ENCODE measurements around the gene CA5A.
"Not testable (repeated sequence)": the region's sequence is repeated elsewhere in the genome, so short reads cannot be mapped to it uniquely, and the experiment has no call there.

- not testable (repeated sequence) for TF ChIP-seq SMC3 (IDR thresholded peaks at IDR 0.05; ENCODE audit: low read depth, low read length); CEBPB (IDR thresholded peaks at IDR 0.05; ENCODE audit: low read depth, low read length); USF2 (IDR thresholded peaks at IDR 0.05; ENCODE audit: low read depth, low read length); MAFK (IDR thresholded peaks at IDR 0.05; ENCODE audit: low read depth, low read length); CTCF (conservative IDR thresholded peaks at IDR 0.05; ENCODE audit: low read depth, low read length); POLR2A (IDR thresholded peaks at IDR 0.05; ENCODE audit: low read depth, low read length); RCOR1 (IDR thresholded peaks at IDR 0.05; ENCODE audit: insufficient replicate concordance, low read length); BHLHE40 (IDR thresholded peaks at IDR 0.05; ENCODE audit: low read depth, low read length); RAD21 (IDR thresholded peaks at IDR 0.05; ENCODE audit: low read length); NFE2L2 (IDR thresholded peaks at IDR 0.05; ENCODE audit: low read depth, low read length); RFX5 (IDR thresholded peaks at IDR 0.05; ENCODE audit: low read depth, low read length); MAZ (IDR thresholded peaks at IDR 0.05; ENCODE audit: borderline replicate concordance, low read depth, low read length)
Observed at GRCh38 chr16:87896176-87896890, 40.0 kb downstream of the CA5A start.

Measured in IMR-90 (cell line).